ENCODE results near the gene DESI1.

Gene DESI1

DNA sequence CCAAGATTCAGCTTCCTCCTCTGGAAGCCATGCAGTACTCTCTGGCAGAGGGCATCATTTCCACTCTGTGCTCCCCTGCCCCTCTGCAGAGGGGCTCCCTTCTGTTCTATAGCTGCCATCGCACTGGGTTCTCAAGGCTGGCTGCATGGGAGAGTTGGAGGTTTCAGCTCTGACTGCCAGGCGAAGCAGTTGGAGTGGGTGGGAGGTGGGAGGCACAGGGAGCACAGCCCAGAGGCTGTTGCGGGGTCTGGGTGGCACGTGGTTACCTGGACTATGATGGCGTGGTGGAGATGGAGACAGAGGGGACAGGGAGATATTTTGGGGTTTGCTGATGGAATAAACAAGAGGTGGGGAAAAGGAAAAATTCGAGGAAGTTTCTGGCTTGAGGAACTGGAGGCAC lies 36.0 kb downstream of the DESI1 start:
- H3K36me3 ChIP-seq (ENCODE audit: insufficient read depth, low read length), result no peaks in the 10 kb centered on the region
- no peaks in the 10 kb centered on the region for H3K9me3 ChIP-seq (ENCODE audit: insufficient read depth, low read depth, low read length)
- H3F3A ChIP-seq (ENCODE audit: low read depth), result no peaks in the 10 kb centered on the region
- H3K27me3 ChIP-seq (ENCODE audit: insufficient read depth, low read length, poor library complexity, severe bottlenecking), result no peaks in the 10 kb centered on the region
- peaks cover 6% of the 10 kb centered on the region for H3K4me1 ChIP-seq (ENCODE audit: insufficient read depth, low read length, poor library complexity, severe bottlenecking)
- no peaks in the 10 kb centered on the region for H3K9me2 ChIP-seq (replicated peaks; ENCODE audit: low read depth, low read length)
- no peak overlapping the region for H3K4me2 ChIP-seq (ENCODE audit: low read depth, low read length, poor library complexity, severe bottlenecking)
- H4K20me1 ChIP-seq (ENCODE audit: insufficient read depth, low read length, poor library complexity, severe bottlenecking), result no peaks in the 10 kb centered on the region
- H2AFZ ChIP-seq (ENCODE audit: low read length), result no peak overlapping the region
- H3K9ac ChIP-seq (ENCODE audit: low read depth, low read length, poor library complexity, severe bottlenecking), result no peak overlapping the region
- TF ChIP-seq, protein P1, sequence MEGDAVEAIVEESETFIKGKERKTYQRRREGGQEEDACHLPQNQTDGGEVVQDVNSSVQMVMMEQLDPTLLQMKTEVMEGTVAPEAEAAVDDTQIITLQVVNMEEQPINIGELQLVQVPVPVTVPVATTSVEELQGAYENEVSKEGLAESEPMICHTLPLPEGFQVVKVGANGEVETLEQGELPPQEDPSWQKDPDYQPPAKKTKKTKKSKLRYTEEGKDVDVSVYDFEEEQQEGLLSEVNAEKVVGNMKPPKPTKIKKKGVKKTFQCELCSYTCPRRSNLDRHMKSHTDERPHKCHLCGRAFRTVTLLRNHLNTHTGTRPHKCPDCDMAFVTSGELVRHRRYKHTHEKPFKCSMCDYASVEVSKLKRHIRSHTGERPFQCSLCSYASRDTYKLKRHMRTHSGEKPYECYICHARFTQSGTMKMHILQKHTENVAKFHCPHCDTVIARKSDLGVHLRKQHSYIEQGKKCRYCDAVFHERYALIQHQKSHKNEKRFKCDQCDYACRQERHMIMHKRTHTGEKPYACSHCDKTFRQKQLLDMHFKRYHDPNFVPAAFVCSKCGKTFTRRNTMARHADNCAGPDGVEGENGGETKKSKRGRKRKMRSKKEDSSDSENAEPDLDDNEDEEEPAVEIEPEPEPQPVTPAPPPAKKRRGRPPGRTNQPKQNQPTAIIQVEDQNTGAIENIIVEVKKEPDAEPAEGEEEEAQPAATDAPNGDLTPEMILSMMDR (conservative IDR thresholded peaks at IDR 0.05; ENCODE audit: low read length), result no peak
- no peak for TF ChIP-seq EZH2phosphoT487 (IDR thresholded peaks at IDR 0.05; ENCODE audit: borderline replicate concordance)
- H3K79me2 ChIP-seq (ENCODE audit: insufficient read depth, low read length), result no peaks in the 10 kb centered on the region; the same call in 1 of the 2 replicates
- H3K4me3 ChIP-seq (ENCODE audit: low read length, poor library complexity, severe bottlenecking), result no peak overlapping the region

DNA sequence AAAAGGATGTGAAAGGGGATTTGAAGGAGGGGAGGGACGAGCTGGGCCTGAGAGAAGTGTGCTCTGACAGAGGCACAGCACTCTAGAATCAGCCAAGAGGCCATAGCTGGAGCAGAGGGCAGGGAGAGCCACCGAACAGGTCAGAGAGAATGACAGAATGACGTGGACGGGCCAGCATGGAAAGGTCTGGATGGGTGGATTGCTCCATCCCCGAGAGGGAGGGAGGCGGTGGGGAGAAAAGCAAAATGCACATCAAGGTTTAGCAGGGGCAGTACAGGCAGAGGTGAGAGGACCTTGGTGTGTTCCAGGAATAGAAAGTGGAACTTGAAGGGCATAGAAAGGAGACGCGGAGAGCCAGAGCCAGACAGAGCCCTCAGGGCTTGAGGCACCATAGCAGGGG lies 38.1 kb downstream of the DESI1 start:
- Histone ChIP-seq H3K9ac (ENCODE audit: low read depth, low read length, poor library complexity, severe bottlenecking) (no peak overlapping the region), H3F3A (ENCODE audit: low read depth) (no peaks in the 10 kb centered on the region), H3K9me2 (replicated peaks; ENCODE audit: low read depth, low read length) (no peaks in the 10 kb centered on the region), H3K79me2 (ENCODE audit: insufficient read depth, low read length) (no peaks in the 10 kb centered on the region), H3K36me3 (ENCODE audit: insufficient read depth, low read length) (no peaks in the 10 kb centered on the region), H3K4me2 (ENCODE audit: low read depth, low read length, poor library complexity, severe bottlenecking) (no peak overlapping the region), H2AFZ (ENCODE audit: low read length) (no peak overlapping the region), H4K20me1 (ENCODE audit: insufficient read depth, low read length, poor library complexity, severe bottlenecking) (no peaks in the 10 kb centered on the region), H3K4me1 (ENCODE audit: insufficient read depth, low read length, poor library complexity, severe bottlenecking) (no peaks in the 10 kb centered on the region), H3K4me3 (ENCODE audit: low read length, poor library complexity, severe bottlenecking) (no peak overlapping the region), H3K27me3 (ENCODE audit: insufficient read depth, low read length, poor library complexity, severe bottlenecking) (no peaks in the 10 kb centered on the region), H3K9me3 (ENCODE audit: insufficient read depth, low read depth, low read length) (no peaks in the 10 kb centered on the region)
- TF ChIP-seq EZH2phosphoT487 (IDR thresholded peaks at IDR 0.05; ENCODE audit: borderline replicate concordance), result no peak
- TF ChIP-seq, protein P1 (conservative IDR thresholded peaks at IDR 0.05; ENCODE audit: low read length), result no peak

DNA sequence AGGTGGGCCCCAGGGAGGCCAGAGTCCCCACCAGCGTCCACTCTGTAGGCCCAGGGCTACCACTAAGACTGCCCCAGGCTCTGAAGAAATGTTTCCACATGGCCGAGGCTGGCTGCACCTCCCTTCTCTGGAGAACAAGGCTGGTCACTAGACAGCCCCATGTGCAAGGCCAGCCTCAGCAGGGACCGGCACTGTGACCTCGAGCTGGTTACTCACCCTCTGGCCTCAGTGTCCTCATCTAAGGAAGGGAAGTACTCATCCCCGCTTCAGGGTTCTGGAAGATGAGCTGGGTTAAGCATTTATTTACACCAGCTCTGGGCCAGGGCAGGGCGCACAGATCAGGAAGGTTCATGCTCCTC lies 40.9 kb downstream of the DESI1 start:
- no peaks in the 10 kb centered on the region for H3K4me1 ChIP-seq (ENCODE audit: insufficient read depth, low read length, poor library complexity, severe bottlenecking)
- H3K4me3 ChIP-seq (ENCODE audit: low read length, poor library complexity, severe bottlenecking), result no peak overlapping the region
- no peaks in the 10 kb centered on the region for H3K79me2 ChIP-seq (ENCODE audit: insufficient read depth, low read length)
- no peaks in the 10 kb centered on the region for H3K27me3 ChIP-seq (ENCODE audit: insufficient read depth, low read length, poor library complexity, severe bottlenecking)
- no peak for TF ChIP-seq EZH2phosphoT487 (IDR thresholded peaks at IDR 0.05; ENCODE audit: borderline replicate concordance)
- TF ChIP-seq, protein P1 (conservative IDR thresholded peaks at IDR 0.05; ENCODE audit: low read length), result no peak
- no peaks in the 10 kb centered on the region for H3K9me2 ChIP-seq (replicated peaks; ENCODE audit: low read depth, low read length)
- H4K20me1 ChIP-seq (ENCODE audit: insufficient read depth, low read length, poor library complexity, severe bottlenecking), result no peaks in the 10 kb centered on the region
- no peaks in the 10 kb centered on the region for H3K36me3 ChIP-seq (ENCODE audit: insufficient read depth, low read length)
- no peaks in the 10 kb centered on the region for H3K9me3 ChIP-seq (ENCODE audit: insufficient read depth, low read depth, low read length)
- no peak overlapping the region for H3K4me2 ChIP-seq (ENCODE audit: low read depth, low read length, poor library complexity, severe bottlenecking)
- no peaks in the 10 kb centered on the region for H3F3A ChIP-seq (ENCODE audit: low read depth)
- no peak overlapping the region for H2AFZ ChIP-seq (ENCODE audit: low read length)
- no peak overlapping the region for H3K9ac ChIP-seq (ENCODE audit: low read depth, low read length, poor library complexity, severe bottlenecking)

Data from Loucy (cell line).